ENCODE results near the gene ATXN1. TPM values are rescaled to one million over a fixed set of nuclear protein-coding genes. Genes with fewer than 3 reads are reported as not detected.

ATXN1 gene
- total and polyA plus RNA-seq, 2 of the 13 experiments (the other 11 are each of a cell fraction or from before 2014, with no cell fraction given): 20.7 to 39.5 TPM

DNA sequence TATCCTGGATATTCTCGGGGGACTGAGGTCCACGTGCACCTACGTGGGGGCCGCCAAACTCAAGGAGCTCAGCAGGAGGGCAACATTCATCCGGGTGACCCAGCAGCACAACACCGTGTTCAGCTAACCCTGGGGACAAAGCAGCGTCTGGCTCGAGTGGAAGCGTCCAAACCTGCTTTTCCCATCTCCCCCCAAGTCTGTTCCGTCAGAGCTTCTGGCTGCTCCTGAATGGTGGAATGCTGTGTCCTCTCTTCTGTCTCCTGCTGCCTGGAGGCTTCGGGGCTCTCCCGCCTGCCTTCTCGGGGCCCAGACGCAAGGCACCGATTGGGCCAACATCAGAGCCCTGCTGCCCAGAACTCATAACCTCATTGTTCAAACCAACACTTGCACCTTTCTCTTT lies 466.2 kb downstream of the ATXN1 start (continued):
- TF ChIP-seq, protein P1, sequence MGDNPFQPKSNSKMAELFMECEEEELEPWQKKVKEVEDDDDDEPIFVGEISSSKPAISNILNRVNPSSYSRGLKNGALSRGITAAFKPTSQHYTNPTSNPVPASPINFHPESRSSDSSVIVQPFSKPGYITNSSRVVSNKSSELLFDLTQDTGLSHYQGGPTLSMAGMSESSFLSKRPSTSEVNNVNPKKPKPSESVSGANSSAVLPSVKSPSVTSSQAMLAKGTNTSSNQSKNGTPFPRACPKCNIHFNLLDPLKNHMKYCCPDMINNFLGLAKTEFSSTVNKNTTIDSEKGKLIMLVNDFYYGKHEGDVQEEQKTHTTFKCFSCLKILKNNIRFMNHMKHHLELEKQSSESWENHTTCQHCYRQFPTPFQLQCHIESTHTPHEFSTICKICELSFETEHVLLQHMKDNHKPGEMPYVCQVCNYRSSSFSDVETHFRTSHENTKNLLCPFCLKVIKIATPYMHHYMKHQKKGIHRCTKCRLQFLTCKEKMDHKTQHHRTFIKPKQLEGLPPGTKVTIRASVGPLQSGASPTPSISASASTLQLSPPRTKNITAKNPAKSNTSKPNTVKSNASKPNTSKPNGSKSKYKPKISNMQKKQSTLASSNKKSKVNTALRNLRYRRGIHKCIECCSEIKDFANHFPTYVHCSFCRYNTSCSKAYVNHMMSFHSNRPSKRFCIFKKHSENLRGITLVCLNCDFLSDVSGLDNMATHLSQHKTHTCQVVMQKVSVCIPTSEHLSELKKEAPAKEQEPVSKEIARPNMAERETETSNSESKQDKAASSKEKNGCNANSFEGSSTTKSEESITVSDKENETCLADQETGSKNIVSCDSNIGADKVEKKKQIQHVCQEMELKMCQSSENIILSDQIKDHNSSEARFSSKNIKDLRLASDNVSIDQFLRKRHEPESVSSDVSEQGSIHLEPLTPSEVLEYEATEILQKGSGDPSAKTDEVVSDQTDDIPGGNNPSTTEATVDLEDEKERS (CRISPR knock-in tag; IDR thresholded peaks at IDR 0.05): no peak
- no peak for TF ChIP-seq ZNF720 (CRISPR knock-in tag; IDR thresholded peaks at IDR 0.05)
- TF ChIP-seq, protein P2, sequence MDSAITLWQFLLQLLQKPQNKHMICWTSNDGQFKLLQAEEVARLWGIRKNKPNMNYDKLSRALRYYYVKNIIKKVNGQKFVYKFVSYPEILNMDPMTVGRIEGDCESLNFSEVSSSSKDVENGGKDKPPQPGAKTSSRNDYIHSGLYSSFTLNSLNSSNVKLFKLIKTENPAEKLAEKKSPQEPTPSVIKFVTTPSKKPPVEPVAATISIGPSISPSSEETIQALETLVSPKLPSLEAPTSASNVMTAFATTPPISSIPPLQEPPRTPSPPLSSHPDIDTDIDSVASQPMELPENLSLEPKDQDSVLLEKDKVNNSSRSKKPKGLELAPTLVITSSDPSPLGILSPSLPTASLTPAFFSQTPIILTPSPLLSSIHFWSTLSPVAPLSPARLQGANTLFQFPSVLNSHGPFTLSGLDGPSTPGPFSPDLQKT (CRISPR knock-in tag; IDR thresholded peaks at IDR 0.05; ENCODE audit: borderline replicate concordance): no peak
- TF ChIP-seq MED1 (CRISPR knock-in tag; IDR thresholded peaks at IDR 0.05): no peak
- TF ChIP-seq, protein P3, sequence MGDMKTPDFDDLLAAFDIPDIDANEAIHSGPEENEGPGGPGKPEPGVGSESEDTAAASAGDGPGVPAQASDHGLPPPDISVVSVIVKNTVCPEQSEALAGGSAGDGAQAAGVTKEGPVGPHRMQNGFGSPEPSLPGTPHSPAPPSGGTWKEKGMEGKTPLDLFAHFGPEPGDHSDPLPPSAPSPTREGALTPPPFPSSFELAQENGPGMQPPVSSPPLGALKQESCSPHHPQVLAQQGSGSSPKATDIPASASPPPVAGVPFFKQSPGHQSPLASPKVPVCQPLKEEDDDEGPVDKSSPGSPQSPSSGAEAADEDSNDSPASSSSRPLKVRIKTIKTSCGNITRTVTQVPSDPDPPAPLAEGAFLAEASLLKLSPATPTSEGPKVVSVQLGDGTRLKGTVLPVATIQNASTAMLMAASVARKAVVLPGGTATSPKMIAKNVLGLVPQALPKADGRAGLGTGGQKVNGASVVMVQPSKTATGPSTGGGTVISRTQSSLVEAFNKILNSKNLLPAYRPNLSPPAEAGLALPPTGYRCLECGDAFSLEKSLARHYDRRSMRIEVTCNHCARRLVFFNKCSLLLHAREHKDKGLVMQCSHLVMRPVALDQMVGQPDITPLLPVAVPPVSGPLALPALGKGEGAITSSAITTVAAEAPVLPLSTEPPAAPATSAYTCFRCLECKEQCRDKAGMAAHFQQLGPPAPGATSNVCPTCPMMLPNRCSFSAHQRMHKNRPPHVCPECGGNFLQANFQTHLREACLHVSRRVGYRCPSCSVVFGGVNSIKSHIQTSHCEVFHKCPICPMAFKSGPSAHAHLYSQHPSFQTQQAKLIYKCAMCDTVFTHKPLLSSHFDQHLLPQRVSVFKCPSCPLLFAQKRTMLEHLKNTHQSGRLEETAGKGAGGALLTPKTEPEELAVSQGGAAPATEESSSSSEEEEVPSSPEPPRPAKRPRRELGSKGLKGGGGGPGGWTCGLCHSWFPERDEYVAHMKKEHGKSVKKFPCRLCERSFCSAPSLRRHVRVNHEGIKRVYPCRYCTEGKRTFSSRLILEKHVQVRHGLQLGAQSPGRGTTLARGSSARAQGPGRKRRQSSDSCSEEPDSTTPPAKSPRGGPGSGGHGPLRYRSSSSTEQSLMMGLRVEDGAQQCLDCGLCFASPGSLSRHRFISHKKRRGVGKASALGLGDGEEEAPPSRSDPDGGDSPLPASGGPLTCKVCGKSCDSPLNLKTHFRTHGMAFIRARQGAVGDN (CRISPR knock-in tag; IDR thresholded peaks at IDR 0.05): no peak
- no peak for TF ChIP-seq NFRKB (IDR thresholded peaks at IDR 0.05)
- TF ChIP-seq, protein P4, sequence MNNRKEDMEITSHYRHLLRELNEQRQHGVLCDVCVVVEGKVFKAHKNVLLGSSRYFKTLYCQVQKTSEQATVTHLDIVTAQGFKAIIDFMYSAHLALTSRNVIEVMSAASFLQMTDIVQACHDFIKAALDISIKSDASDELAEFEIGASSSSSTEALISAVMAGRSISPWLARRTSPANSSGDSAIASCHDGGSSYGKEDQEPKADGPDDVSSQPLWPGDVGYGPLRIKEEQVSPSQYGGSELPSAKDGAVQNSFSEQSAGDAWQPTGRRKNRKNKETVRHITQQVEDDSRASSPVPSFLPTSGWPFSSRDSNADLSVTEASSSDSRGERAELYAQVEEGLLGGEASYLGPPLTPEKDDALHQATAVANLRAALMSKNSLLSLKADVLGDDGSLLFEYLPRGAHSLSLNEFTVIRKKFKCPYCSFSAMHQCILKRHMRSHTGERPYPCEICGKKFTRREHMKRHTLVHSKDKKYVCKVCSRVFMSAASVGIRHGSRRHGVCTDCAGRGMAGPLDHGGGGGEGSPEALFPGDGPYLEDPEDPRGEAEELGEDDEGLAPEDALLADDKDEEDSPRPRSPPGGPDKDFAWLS (CRISPR knock-in tag; IDR thresholded peaks at IDR 0.05; ENCODE audit: borderline replicate concordance): no peak
- TF ChIP-seq ZNF234 (CRISPR knock-in tag; conservative IDR thresholded peaks at IDR 0.05): no peak
- no peak for TF ChIP-seq JDP2 (CRISPR knock-in tag; IDR thresholded peaks at IDR 0.05; ENCODE audit: borderline replicate concordance)
